OCI-LY1 (cell line): ENCODE data around the gene PTPN2.

Source experiments
- CTCF ChIP-seq: fragments of 200-600 bp; sonication (generic), shearing (Covaris generic); IDR thresholded peaks from 2 replicates; pipeline ENCODE4 v1.5.1; 2017; ENCODE audit warnings: mild to moderate bottlenecking, antibody characterized with exemption, low read length, moderate library complexity, mixed read lengths
- EZH2 ChIP-seq: fragments of 200-600 bp; sonication (generic), shearing (Covaris generic); IDR thresholded peaks from 2 replicates; pipeline ENCODE4 v1.8.0; 2017; ENCODE audit warnings: borderline replicate concordance, mixed run types, mild to moderate bottlenecking, antibody characterized with exemption, low read length, moderate library complexity, mixed read lengths

GRCh38 chr18:12883372-12883683 is 709 bp downstream of the PTPN2 start:
- TF ChIP-seq CTCF (no peak), EZH2 (no peak)
